Measurements from ENCODE around the gene ITCH. TPM values are rescaled to one million over a fixed set of nuclear protein-coding genes. Genes with fewer than 3 reads are reported as not detected.
A peak's percentile ranks its signal among the peaks of the same experiment; 100 is the strongest.
"Not testable (repeated sequence)": the region's sequence is repeated elsewhere in the genome, so short reads cannot be mapped to it uniquely, and the experiment has no call there.

Gene ITCH
- total RNA-seq, 3 donors from 2014 or later: 56.6 to 72.3 (median 60.6) TPM

DNA sequence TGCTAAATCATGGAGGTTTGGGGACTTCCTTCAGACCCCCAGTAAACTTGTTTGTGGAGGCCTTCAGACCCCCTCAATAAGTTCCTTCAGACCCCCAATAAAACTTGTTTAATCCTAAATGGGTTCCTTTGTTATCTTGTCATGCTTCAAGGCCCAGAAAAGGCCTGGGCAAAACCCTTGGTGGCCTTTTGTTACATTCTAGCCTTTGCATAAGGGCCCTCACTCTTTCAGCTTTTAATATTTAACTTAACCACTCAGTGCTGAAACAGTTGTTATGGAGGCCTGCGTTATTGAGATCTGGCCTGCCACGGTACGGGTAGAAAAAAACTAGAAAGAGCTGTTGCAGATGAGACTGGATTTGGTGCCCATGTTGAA lies 148.8 kb downstream of the ITCH start:
- TF ChIP-seq POLR2AphosphoS5 (IDR thresholded peaks at IDR 0.05) (no peak), POLR2A (IDR thresholded peaks at IDR 0.05) (no peak)
- TF ChIP-seq, protein P1, sequence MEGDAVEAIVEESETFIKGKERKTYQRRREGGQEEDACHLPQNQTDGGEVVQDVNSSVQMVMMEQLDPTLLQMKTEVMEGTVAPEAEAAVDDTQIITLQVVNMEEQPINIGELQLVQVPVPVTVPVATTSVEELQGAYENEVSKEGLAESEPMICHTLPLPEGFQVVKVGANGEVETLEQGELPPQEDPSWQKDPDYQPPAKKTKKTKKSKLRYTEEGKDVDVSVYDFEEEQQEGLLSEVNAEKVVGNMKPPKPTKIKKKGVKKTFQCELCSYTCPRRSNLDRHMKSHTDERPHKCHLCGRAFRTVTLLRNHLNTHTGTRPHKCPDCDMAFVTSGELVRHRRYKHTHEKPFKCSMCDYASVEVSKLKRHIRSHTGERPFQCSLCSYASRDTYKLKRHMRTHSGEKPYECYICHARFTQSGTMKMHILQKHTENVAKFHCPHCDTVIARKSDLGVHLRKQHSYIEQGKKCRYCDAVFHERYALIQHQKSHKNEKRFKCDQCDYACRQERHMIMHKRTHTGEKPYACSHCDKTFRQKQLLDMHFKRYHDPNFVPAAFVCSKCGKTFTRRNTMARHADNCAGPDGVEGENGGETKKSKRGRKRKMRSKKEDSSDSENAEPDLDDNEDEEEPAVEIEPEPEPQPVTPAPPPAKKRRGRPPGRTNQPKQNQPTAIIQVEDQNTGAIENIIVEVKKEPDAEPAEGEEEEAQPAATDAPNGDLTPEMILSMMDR (IDR thresholded peaks at IDR 0.05): no peak
- H3K4me3 ChIP-seq: no peak overlapping the region
- H3K27ac ChIP-seq: no peak overlapping the region
- DNase-seq (ENCODE audit: low spot score in 2 of 2): no peak
- H3K9me3 ChIP-seq: no peaks in the 10 kb centered on the region
- H3K36me3 ChIP-seq: no peaks in the 10 kb centered on the region
- intact Hi-C loops (cut with DNase I; ENCODE audit: low total_unique reads): no loop called here
- no peaks in the 10 kb centered on the region for H3K4me1 ChIP-seq
- H3K27me3 ChIP-seq: no peaks in the 10 kb centered on the region

GRCh38 chr20:34512266-34512954 lies 149.3 kb downstream of the ITCH start:
- TF ChIP-seq, protein P1 (IDR thresholded peaks at IDR 0.05): no peak
- no peak for TF ChIP-seq POLR2AphosphoS5 (IDR thresholded peaks at IDR 0.05)
- TF ChIP-seq POLR2A (IDR thresholded peaks at IDR 0.05): no peak
- no peak for DNase-seq (ENCODE audit: low spot score in 2 of 2)
- Histone ChIP-seq H3K27me3 (no peaks in the 10 kb centered on the region), H3K4me1 (no peaks in the 10 kb centered on the region), H3K4me3 (no peak overlapping the region), H3K27ac (no peak overlapping the region), H3K9me3 (no peaks in the 10 kb centered on the region), H3K36me3 (no peaks in the 10 kb centered on the region)
- intact Hi-C loops (cut with DNase I; ENCODE audit: low total_unique reads): no loop called here

DNA sequence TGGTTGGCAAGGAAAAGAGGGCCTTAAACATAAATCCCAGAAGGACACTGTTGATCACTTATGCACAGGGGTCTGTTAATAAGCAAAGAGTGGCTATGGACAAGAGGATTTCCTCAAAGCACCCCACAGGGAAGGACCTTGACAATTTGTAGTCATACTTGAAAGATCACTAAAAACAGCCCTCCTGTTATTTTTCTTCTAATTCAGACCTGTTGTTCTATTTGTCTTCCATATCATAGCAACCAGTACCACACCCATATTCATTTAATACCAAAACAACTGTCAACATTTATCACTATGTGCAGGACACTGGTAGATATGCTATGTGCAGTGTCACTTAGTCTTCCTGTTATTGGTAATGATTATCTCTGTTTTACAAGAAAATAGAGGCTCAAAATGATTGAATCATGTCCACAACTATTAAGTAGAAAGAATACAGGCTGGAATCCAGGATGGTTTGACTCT lies 149.9 kb downstream of the ITCH start:
- intact Hi-C loops (cut with DNase I; ENCODE audit: low total_unique reads): no loop called here
- H3K9me3 ChIP-seq: no peaks in the 10 kb centered on the region
- H3K4me1 ChIP-seq: peaks cover 0 to 4% of the 10 kb centered on the region in 2 donors
- no peaks in the 10 kb centered on the region for H3K27me3 ChIP-seq
- no peak for DNase-seq (ENCODE audit: low spot score in 2 of 2)
- TF ChIP-seq, protein P1 (IDR thresholded peaks at IDR 0.05): no peak
- TF ChIP-seq POLR2AphosphoS5 (IDR thresholded peaks at IDR 0.05) (no peak), POLR2A (IDR thresholded peaks at IDR 0.05) (no peak)
- no peak overlapping the region for H3K27ac ChIP-seq
- no peak overlapping the region for H3K4me3 ChIP-seq
- no peaks in the 10 kb centered on the region for H3K36me3 ChIP-seq

DNA sequence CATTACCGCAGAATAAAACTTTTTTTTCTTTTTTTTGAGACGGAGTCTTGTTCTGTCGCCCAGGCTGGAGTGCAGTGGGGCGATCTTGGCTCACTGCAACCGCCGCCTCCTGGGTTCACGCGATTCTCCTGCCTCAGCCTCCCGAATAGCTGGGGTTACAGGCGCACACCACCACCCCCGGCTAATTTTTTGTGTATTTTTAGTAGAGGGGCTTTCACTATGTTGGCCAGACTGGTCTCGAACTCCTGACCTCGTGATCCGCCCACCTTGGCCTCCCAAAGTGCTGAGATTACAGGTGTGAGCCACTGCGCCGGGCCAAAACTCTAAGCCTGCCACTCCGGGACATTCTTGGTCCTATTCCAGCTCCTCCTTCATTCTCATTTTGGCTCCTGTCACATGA lies 151.0 kb downstream of the ITCH start:
- H3K4me1 ChIP-seq; intact Hi-C loops (cut with DNase I; ENCODE audit: low total_unique reads); H3K4me3 ChIP-seq; H3K27me3 ChIP-seq; H3K27ac ChIP-seq; DNase-seq (ENCODE audit: low spot score in 2 of 2); H3K9me3 ChIP-seq; H3K36me3 ChIP-seq: not testable (repeated sequence)

DNA sequence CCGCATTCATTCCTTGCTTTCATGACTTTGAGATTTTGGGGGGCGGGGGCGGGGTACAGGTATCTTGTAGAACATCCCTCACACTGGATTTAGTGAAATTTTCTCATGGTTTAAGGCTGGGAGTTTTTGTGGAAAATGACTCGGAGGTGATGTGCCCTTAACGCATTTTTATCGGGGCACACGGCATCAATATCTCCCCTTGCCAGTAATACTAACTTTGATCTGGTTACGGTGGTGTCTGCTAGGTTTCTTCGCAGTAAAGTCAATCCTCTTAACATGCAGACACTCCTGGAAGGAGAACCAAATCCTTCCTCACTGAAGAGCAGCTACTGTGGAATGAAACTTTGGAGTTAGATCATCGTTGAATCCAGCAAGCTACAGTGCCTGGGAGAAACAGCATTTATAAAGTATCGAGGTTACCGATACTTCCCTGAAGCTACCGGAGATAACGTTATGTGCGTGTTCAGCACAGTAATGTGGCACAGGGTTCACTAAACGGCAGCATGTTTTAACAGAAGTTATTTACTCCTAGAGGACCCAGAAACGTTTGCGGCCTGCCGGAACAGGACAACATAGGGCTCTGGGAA lies 151.9 kb downstream of the ITCH start:
- Histone ChIP-seq H3K4me3 (peak overlapping the region; percentile 82 to 89 (median 83)), H3K4me1 (peaks cover 0 to 4% of the 10 kb centered on the region in 2 donors), H3K27ac (peak overlapping the region; percentile 96 to 97), H3K27me3 (no peaks in the 10 kb centered on the region), H3K36me3 (no peaks in the 10 kb centered on the region), H3K9me3 (no peaks in the 10 kb centered on the region)
- intact Hi-C loops (cut with DNase I; ENCODE audit: low total_unique reads): no loop called here
- no peak for TF ChIP-seq POLR2A (IDR thresholded peaks at IDR 0.05)
- TF ChIP-seq POLR2AphosphoS5 (IDR thresholded peaks at IDR 0.05): no peak
- TF ChIP-seq, protein P1 (IDR thresholded peaks at IDR 0.05): no peak
- no peak for DNase-seq (ENCODE audit: low spot score in 2 of 2)
